B cell (primary cell): Measurements from ENCODE around the gene ZBED5.

Experiments used
- EZH2 ChIP-seq: IDR thresholded peaks from 2 replicates; pipeline ENCODE4 v1.6.1; 2012; ENCODE audit warnings: borderline replicate concordance, low read depth, mild to moderate bottlenecking, moderate library complexity, low read length; ENCODE audit not compliant: insufficient read depth, poor library complexity, severe bottlenecking
- TF ChIP-seq, protein P1 (sequence below): fragments of 200-600 bp; IDR thresholded peaks from one replicate; pipeline ENCODE4 v1.8.0; 2022; ENCODE audit warnings: antibody characterized with exemption, mild to moderate bottlenecking

DNA sequence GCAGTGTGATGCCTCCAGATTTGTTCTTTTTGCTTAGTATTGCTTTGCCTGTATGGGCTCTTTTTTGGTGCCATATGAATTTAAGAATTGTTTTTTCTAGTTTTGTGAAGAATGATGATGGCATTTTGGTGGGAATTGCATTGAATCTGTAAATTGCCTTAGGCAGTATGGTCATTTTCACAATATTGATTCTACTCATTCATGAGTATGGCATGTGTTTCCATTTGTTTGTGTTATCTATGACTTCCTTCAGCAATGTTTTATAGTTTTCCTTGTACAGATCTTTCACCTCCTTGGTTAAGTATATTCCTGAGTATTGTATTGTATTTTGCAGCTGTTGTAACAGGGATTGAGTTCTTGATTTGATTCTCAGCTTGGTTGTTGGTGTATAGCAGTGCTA is 18.3 kb upstream of the ZBED5 start:
- no peak for TF ChIP-seq EZH2
- TF ChIP-seq, protein P1, sequence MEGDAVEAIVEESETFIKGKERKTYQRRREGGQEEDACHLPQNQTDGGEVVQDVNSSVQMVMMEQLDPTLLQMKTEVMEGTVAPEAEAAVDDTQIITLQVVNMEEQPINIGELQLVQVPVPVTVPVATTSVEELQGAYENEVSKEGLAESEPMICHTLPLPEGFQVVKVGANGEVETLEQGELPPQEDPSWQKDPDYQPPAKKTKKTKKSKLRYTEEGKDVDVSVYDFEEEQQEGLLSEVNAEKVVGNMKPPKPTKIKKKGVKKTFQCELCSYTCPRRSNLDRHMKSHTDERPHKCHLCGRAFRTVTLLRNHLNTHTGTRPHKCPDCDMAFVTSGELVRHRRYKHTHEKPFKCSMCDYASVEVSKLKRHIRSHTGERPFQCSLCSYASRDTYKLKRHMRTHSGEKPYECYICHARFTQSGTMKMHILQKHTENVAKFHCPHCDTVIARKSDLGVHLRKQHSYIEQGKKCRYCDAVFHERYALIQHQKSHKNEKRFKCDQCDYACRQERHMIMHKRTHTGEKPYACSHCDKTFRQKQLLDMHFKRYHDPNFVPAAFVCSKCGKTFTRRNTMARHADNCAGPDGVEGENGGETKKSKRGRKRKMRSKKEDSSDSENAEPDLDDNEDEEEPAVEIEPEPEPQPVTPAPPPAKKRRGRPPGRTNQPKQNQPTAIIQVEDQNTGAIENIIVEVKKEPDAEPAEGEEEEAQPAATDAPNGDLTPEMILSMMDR: no peak
